OCI-LY1 (cell line): ENCODE results near the gene PDCD10.

ENCODE experiments used
- H2AFZ ChIP-seq: fragments of 200-600 bp; sonication (generic), shearing (Covaris generic); 2 replicates; pipeline ENCODE4 v1.6.0; 2014; ENCODE audit warnings: antibody characterized with exemption, mild to moderate bottlenecking, low read length
- H3F3A ChIP-seq: fragments of 200-600 bp; sonication (generic), shearing (Covaris generic); 2 replicates; pipeline ENCODE4 v1.6.0; 2014; ENCODE audit warnings: mild to moderate bottlenecking, antibody characterized with exemption, low read length, moderate library complexity; ENCODE audit not compliant: insufficient read depth
- H3K27ac ChIP-seq: fragments of 200-600 bp; sonication (generic); 2 replicates; pipeline ENCODE4 v1.5.1; 2014; ENCODE audit warnings: low read length, mixed run types, mild to moderate bottlenecking, low read depth; ENCODE audit not compliant: poor library complexity, severe bottlenecking
- H3K27me3 ChIP-seq: fragments of 200-600 bp; sonication (generic); 2 replicates; pipeline ENCODE4 v1.6.0; 2014; ENCODE audit warnings: antibody characterized with exemption, mild to moderate bottlenecking, low read length, moderate library complexity; ENCODE audit not compliant: insufficient read depth
- H3K36me3 ChIP-seq: fragments of 200-600 bp; sonication (generic); 2 replicates; pipeline ENCODE4 v1.6.1; 2014; ENCODE audit warnings: mild to moderate bottlenecking, antibody characterized with exemption, low read length, moderate library complexity, mixed read lengths; ENCODE audit not compliant: insufficient read depth
- H3K4me1 ChIP-seq: fragments of 200-600 bp; sonication (generic); 2 replicates; pipeline ENCODE4 v1.5.1; 2014; ENCODE audit warnings: mild to moderate bottlenecking, low read length, moderate library complexity; ENCODE audit not compliant: insufficient read depth, severe bottlenecking
- H3K4me2 ChIP-seq: fragments of 200-600 bp; sonication (generic), shearing (Covaris generic); 2 replicates; pipeline ENCODE4 v1.6.1; 2014; ENCODE audit warnings: low read length
- H3K4me3 ChIP-seq: fragments of 200-600 bp; sonication (generic); 2 replicates; pipeline ENCODE4 v1.5.1; 2014; ENCODE audit warnings: low read length, low read depth, mild to moderate bottlenecking, mixed read lengths; ENCODE audit not compliant: poor library complexity, severe bottlenecking
- H3K79me2 ChIP-seq: fragments of 200-600 bp; shearing (Covaris generic); 2 replicates; pipeline ENCODE4 v1.6.1; 2016; ENCODE audit warnings: mixed run types, low read length, mixed read lengths; ENCODE audit not compliant: insufficient read depth
- H3K9ac ChIP-seq: fragments of 200-600 bp; sonication (generic), shearing (Covaris generic); 2 replicates; pipeline ENCODE4 v1.6.1; 2014; ENCODE audit warnings: mild to moderate bottlenecking, low read length, mixed read lengths
- H3K9me2 ChIP-seq: fragments of 200-600 bp; sonication (generic), shearing (Covaris generic); 2 replicates; pipeline ENCODE4 v1.6.1; 2014; ENCODE audit warnings: low read depth, mild to moderate bottlenecking, low read length, mixed read lengths
- H3K9me3 ChIP-seq: fragments of 200-600 bp; shearing (Covaris generic); 2 replicates; pipeline ENCODE4 v1.6.1; 2014; ENCODE audit warnings: low read length, mixed read lengths
- H4K20me1 ChIP-seq: fragments of 200-600 bp; sonication (generic), shearing (Covaris generic); 2 replicates; pipeline ENCODE4 v1.6.0; 2016; ENCODE audit warnings: mild to moderate bottlenecking, low read length; ENCODE audit not compliant: insufficient read depth
- CTCF ChIP-seq: fragments of 200-600 bp; sonication (generic), shearing (Covaris generic); IDR thresholded peaks from 2 replicates; pipeline ENCODE4 v1.5.1; 2017; ENCODE audit warnings: mild to moderate bottlenecking, antibody characterized with exemption, low read length, moderate library complexity, mixed read lengths
- EZH2 ChIP-seq: fragments of 200-600 bp; sonication (generic), shearing (Covaris generic); IDR thresholded peaks from 2 replicates; pipeline ENCODE4 v1.8.0; 2017; ENCODE audit warnings: borderline replicate concordance, mixed run types, mild to moderate bottlenecking, antibody characterized with exemption, low read length, moderate library complexity, mixed read lengths

The PDCD10 gene

GRCh38 chr3:167723872-167724271, 10.8 kb downstream of the PDCD10 start:
- Histone ChIP-seq H3K79me2 (peaks cover 86% of the 10 kb centered on the region), H3K9me2 (no peaks in the 10 kb centered on the region), H2AFZ (no peak overlapping the region), H3K36me3 (peaks cover 44% of the 10 kb centered on the region), H4K20me1 (0 out of 2 replicates have a peak, but pooled peaks cover 6% of the 10 kb centered on the region), H3K27ac (no peak overlapping the region), H3F3A (no peaks in the 10 kb centered on the region), H3K9me3 (peaks cover 3% of the 10 kb centered on the region; the same call in 1 of the 2 replicates), H3K4me1 (peaks cover 26% of the 10 kb centered on the region), H3K4me2 (no peak overlapping the region), H3K9ac (no peak overlapping the region), H3K4me3 (no peak overlapping the region), H3K27me3 (no peaks in the 10 kb centered on the region)
- no peak for TF ChIP-seq EZH2
- TF ChIP-seq CTCF: no peak

GRCh38 chr3:167723025-167723512, 11.6 kb downstream of the PDCD10 start:
- no peak overlapping the region for H3K27ac ChIP-seq
- H3F3A ChIP-seq: no peaks in the 10 kb centered on the region
- no peaks in the 10 kb centered on the region for H3K9me2 ChIP-seq
- no peak overlapping the region for H3K9ac ChIP-seq
- no peak overlapping the region for H3K4me2 ChIP-seq
- 0 out of 2 replicates have a peak, but pooled peaks cover 6% of the 10 kb centered on the region for H4K20me1 ChIP-seq
- no peak overlapping the region for H3K4me3 ChIP-seq
- peaks cover 3% of the 10 kb centered on the region; the same call in 1 of the 2 replicates for H3K9me3 ChIP-seq
- no peak overlapping the region for H2AFZ ChIP-seq
- H3K27me3 ChIP-seq: no peaks in the 10 kb centered on the region
- H3K36me3 ChIP-seq: peaks cover 52% of the 10 kb centered on the region
- H3K79me2 ChIP-seq: peaks cover 80% of the 10 kb centered on the region
- no peak for TF ChIP-seq EZH2
- no peak for TF ChIP-seq CTCF
- H3K4me1 ChIP-seq: peaks cover 18% of the 10 kb centered on the region

GRCh38 chr3:167718582-167718981, 16.1 kb downstream of the PDCD10 start:
- Histone ChIP-seq H4K20me1 (0 out of 2 replicates have a peak, but pooled peaks cover 6% of the 10 kb centered on the region), H3F3A (no peaks in the 10 kb centered on the region)

More at GRCh38 chr3:167718582-167718981, 16.1 kb downstream of the PDCD10 start:
- no peaks in the 10 kb centered on the region for H3K9me2 ChIP-seq
- peaks cover 83% of the 10 kb centered on the region for H3K36me3 ChIP-seq
- no peaks in the 10 kb centered on the region for H3K4me1 ChIP-seq
- no peak overlapping the region for H3K4me3 ChIP-seq
- H3K27ac ChIP-seq: no peak overlapping the region
- H3K9ac ChIP-seq: no peak overlapping the region
- H3K79me2 ChIP-seq: peaks cover 71% of the 10 kb centered on the region
- TF ChIP-seq CTCF (no peak), EZH2 (no peak)
- H3K4me2 ChIP-seq: no peak overlapping the region
- no peak overlapping the region for H2AFZ ChIP-seq
- H3K27me3 ChIP-seq: no peaks in the 10 kb centered on the region
- peaks cover 3% of the 10 kb centered on the region; the same call in 1 of the 2 replicates for H3K9me3 ChIP-seq
